Measurements from ENCODE around the gene NTM. TPM values are rescaled to one million over a fixed set of nuclear protein-coding genes. Genes with fewer than 3 reads are reported as not detected.

NTM gene
- total RNA-seq, 1 donor from 2014 or later: 92.1 TPM

DNA sequence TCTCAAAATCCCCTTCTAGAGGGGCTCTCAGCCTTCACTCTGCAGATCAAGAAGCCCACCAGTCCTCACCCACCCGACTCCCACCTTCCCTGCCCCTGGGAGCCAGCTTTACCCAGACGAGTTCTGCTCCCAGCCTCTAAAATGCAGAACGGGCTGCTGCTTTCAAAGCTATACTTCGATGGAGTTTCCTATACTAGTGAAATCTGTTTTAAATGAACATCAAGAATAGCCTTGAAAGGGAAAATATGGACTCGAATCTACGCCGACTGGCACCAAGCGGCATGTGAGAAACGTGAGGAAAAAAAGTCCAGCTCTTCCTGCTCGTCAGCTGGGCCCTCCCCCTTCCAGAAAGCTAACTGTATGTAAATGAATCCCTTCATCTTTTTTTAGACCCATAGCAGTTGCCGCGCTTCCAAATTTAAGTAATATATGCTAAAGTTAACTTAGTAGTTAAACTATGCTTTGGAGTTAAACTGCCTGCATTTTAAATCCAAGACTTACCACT is 211.7 kb downstream of the NTM start:
- Mint-ChIP-seq H3K27me3 (ENCODE audit: low read depth) (peaks cover 25% of the 10 kb centered on the region), H3K27ac (ENCODE audit: unreplicated experiment) (no peak overlapping the region), H3K36me3 (ENCODE audit: low read depth) (no peaks in the 10 kb centered on the region), H3K4me3 (ENCODE audit: unreplicated experiment) (no peak overlapping the region), H3K9me3 (ENCODE audit: low read depth) (no peaks in the 10 kb centered on the region), H3K4me1 (ENCODE audit: low read depth) (no peaks in the 10 kb centered on the region)
- TF ChIP-seq, protein P1, sequence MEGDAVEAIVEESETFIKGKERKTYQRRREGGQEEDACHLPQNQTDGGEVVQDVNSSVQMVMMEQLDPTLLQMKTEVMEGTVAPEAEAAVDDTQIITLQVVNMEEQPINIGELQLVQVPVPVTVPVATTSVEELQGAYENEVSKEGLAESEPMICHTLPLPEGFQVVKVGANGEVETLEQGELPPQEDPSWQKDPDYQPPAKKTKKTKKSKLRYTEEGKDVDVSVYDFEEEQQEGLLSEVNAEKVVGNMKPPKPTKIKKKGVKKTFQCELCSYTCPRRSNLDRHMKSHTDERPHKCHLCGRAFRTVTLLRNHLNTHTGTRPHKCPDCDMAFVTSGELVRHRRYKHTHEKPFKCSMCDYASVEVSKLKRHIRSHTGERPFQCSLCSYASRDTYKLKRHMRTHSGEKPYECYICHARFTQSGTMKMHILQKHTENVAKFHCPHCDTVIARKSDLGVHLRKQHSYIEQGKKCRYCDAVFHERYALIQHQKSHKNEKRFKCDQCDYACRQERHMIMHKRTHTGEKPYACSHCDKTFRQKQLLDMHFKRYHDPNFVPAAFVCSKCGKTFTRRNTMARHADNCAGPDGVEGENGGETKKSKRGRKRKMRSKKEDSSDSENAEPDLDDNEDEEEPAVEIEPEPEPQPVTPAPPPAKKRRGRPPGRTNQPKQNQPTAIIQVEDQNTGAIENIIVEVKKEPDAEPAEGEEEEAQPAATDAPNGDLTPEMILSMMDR (IDR thresholded peaks at IDR 0.05): no peak
- DNase-seq (ENCODE audit: low spot score): no peak

DNA sequence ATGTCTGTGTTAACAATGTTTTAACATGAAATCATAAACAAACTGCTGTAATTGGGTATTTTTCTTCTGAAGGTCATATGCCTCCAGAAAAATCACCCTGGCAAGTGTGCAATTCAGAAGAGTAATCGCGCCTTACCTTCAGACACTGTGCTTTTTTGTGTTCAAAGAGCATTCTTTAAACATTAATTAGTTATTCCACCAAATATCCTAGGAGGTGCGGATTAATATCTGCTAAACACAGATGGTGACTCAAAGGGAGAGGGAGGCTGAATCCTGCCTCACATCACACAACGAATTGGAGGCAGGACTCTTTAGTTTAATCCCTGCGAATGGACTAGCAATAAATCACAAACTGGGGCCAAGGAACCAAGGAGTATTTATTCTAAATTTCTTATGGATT is 213.0 kb downstream of the NTM start:
- no peak for DNase-seq (ENCODE audit: low spot score)
- Mint-ChIP-seq H3K4me1 (ENCODE audit: low read depth) (no peaks in the 10 kb centered on the region), H3K36me3 (ENCODE audit: low read depth) (no peaks in the 10 kb centered on the region), H3K4me3 (ENCODE audit: unreplicated experiment) (no peak overlapping the region), H3K9me3 (ENCODE audit: low read depth) (peaks cover 6% of the 10 kb centered on the region), H3K27me3 (ENCODE audit: low read depth) (peaks cover 17% of the 10 kb centered on the region), H3K27ac (ENCODE audit: unreplicated experiment) (no peak overlapping the region)
- TF ChIP-seq, protein P1 (IDR thresholded peaks at IDR 0.05): no peak

DNA sequence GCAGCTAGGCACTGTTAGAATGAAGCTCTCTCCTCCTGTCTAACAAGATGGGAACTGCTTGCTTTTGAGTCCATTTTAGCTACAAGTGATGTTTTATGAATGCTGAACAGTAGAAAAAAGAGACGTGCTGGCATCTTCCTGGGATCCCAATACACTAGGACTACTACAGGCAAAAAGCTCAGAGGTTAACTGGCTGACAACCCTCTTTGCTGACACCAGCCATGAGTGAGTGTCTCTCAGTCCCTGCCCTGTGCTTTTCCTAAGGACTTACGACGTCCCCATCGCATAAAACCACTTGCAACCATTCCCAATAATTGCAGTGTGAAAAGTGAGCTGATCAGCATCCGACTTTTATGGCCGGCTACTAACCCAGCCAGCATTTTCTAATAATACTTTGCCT is 213.5 kb downstream of the NTM start:
- no peak overlapping the region for H3K4me3 Mint-ChIP-seq (ENCODE audit: unreplicated experiment)
- H3K36me3 Mint-ChIP-seq (ENCODE audit: low read depth): no peaks in the 10 kb centered on the region
- H3K27ac Mint-ChIP-seq (ENCODE audit: unreplicated experiment): no peak overlapping the region
- H3K9me3 Mint-ChIP-seq (ENCODE audit: low read depth): peaks cover 6% of the 10 kb centered on the region
- TF ChIP-seq, protein P1 (IDR thresholded peaks at IDR 0.05): no peak
- DNase-seq (ENCODE audit: low spot score): no peak
- H3K27me3 Mint-ChIP-seq (ENCODE audit: low read depth): peaks cover 16% of the 10 kb centered on the region
- H3K4me1 Mint-ChIP-seq (ENCODE audit: low read depth): no peaks in the 10 kb centered on the region

DNA sequence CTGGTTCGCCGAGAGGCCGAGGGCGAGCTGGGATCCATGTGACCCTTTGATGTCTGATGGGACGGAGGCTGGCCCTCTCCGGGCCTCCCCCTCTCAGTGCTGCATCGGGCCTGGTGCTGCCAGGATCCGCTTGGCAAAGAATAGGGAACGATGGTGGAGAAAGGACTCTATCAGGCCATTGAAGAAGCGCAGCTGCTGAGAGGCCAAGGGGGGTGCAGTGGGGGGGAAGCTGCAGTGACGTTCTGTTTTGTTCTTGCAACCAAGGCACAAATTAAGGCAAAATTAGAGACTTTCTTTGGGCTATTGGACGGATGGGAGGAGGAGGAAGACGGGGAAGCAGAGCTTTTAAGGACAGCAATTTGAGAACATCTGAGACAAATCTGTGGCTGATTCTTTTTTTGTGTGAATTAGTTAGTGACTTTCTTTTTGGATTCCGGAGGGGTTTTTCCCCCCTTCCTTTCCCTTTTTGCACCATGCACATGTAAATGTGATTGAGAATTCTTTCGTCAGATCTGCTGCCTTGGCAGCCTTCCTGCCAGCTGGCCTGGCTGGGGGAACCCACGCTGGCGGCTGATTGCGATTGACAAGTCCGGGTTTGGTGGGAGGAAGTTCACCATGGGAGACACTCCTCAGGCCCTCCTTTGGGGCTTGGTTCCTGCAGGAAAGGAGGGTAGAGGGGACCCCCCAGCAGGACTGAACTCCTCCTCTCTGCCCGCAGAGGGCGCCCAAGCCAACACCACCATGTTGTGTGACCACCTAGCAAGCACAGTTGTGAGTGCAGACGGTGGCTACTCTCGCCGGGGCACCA is 214.6 kb downstream of the NTM start:
- peaks cover 6% of the 10 kb centered on the region for H3K9me3 Mint-ChIP-seq (ENCODE audit: low read depth)
- peaks cover 20% of the 10 kb centered on the region for H3K27me3 Mint-ChIP-seq (ENCODE audit: low read depth)
- no peak overlapping the region for H3K27ac Mint-ChIP-seq (ENCODE audit: unreplicated experiment)
- no peaks in the 10 kb centered on the region for H3K4me1 Mint-ChIP-seq (ENCODE audit: low read depth)
- H3K36me3 Mint-ChIP-seq (ENCODE audit: low read depth): no peaks in the 10 kb centered on the region
- H3K4me3 Mint-ChIP-seq (ENCODE audit: unreplicated experiment): no peak overlapping the region
- TF ChIP-seq, protein P1 (IDR thresholded peaks at IDR 0.05): peak; percentile 44
- no peak for DNase-seq (ENCODE audit: low spot score)

DNA sequence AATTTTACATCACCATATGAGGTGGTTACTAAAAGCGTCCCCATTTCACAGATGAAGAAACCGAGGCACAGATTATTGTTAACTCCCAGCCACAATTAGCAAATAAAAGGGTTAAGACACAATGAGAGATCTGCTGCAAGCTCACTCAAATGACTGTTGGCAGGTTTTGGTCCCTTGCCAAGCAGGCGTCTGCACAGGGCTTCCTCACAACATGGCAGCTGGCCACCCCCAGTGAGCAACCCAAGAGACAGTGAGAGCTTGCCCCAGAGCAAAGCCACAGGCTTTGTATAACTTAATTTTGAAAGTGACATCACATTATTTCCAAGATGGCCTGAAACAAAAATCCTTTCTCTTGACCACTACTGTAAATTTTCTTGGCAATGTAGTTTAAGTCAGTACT is 217.6 kb downstream of the NTM start:
- TF ChIP-seq, protein P1 (IDR thresholded peaks at IDR 0.05): no peak
- Mint-ChIP-seq H3K36me3 (ENCODE audit: low read depth) (no peaks in the 10 kb centered on the region), H3K4me1 (ENCODE audit: low read depth) (no peaks in the 10 kb centered on the region), H3K27ac (ENCODE audit: unreplicated experiment) (no peak overlapping the region), H3K4me3 (ENCODE audit: unreplicated experiment) (no peak overlapping the region), H3K27me3 (ENCODE audit: low read depth) (peaks cover 24% of the 10 kb centered on the region), H3K9me3 (ENCODE audit: low read depth) (peaks cover 6% of the 10 kb centered on the region)
- no peak for DNase-seq (ENCODE audit: low spot score)
